ENCODE data around the gene PNMA1. TPM values are rescaled to one million over a fixed set of nuclear protein-coding genes. Genes with fewer than 3 reads are reported as not detected.

Gene PNMA1
- total and polyA plus RNA-seq, 11 donors: 7.4 to 32.3 (median 25.9) TPM

DNA sequence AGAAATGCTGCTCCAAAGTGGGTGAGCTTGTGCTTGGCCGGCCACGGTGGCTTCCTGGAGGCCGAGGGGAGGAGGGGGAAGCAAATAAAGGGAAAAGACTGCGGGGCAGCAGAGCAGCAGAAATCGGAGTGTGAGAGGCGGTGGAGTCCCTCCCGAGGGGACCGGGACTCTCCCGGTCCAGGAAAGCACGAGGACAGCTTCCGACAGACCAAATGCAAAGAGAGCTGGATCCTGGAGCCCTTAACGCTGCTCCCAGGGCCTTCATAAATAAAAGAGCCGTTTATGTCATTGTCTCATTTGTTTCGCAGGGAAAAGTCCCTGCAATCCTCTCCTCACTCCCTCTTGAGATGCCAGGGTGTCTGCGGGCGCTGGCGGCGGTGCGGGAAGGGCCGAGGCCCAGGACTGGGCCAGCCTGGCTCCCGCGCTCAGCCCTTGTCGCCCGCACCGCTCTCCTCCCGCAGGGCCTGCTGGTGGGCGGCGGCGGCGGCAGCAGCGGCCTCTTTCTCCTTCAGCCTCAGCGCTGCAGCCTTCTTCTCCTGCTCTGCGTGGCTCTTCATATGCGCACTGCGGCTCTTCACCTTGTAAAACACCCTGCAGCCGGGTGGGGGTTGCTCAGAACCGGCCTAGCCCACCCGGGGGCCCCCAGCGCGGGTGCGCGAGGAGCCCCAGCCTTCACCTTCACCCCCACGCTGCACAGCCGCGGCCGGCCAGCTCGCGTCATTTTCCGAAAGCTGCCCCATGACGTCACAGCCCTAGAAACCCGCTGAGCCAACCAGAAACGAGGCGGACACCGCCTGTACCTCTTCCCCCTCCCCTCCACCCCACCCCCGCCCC lies 4.5 kb upstream of the PNMA1 start:
- Histone ChIP-seq H3K4me1 (peaks cover 0 to 56% (median 17%) of the 10 kb centered on the region in 12 donors), H3K36me3 (peaks cover 0 to 86% (median 82%) of the 10 kb centered on the region in 9 donors), H3K27me3 (no peaks in the 10 kb centered on the region), H3K9me3 (no peaks in the 10 kb centered on the region), H3K27ac (peak overlapping the region; percentile 15 to 96 (median 75)), H3K4me3 (peak overlapping the region in 9 of 12 donors; percentile 15 to 55 (median 24))
- DNase-seq (peak in 2 of 5 donors; percentile 61 to 70), ATAC-seq (peak; percentile 14 to 51 (median 42))
- intact Hi-C loops (cut with DNase I): loop anchor here in 1 of 10 donors (10.0 kb wide), 1 partner anchor 74 kb away; the partner anchor contains the start of gene DNAL1
- TF ChIP-seq, protein P1, sequence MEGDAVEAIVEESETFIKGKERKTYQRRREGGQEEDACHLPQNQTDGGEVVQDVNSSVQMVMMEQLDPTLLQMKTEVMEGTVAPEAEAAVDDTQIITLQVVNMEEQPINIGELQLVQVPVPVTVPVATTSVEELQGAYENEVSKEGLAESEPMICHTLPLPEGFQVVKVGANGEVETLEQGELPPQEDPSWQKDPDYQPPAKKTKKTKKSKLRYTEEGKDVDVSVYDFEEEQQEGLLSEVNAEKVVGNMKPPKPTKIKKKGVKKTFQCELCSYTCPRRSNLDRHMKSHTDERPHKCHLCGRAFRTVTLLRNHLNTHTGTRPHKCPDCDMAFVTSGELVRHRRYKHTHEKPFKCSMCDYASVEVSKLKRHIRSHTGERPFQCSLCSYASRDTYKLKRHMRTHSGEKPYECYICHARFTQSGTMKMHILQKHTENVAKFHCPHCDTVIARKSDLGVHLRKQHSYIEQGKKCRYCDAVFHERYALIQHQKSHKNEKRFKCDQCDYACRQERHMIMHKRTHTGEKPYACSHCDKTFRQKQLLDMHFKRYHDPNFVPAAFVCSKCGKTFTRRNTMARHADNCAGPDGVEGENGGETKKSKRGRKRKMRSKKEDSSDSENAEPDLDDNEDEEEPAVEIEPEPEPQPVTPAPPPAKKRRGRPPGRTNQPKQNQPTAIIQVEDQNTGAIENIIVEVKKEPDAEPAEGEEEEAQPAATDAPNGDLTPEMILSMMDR (IDR thresholded peaks at IDR 0.05): no peak
- TF ChIP-seq POLR2A (IDR thresholded peaks at IDR 0.05): no peak
- WGBS, 4 donors: 54 to 72% (median 57%) methylated on average over 53 to 55 of the region's 55 CpGs

DNA sequence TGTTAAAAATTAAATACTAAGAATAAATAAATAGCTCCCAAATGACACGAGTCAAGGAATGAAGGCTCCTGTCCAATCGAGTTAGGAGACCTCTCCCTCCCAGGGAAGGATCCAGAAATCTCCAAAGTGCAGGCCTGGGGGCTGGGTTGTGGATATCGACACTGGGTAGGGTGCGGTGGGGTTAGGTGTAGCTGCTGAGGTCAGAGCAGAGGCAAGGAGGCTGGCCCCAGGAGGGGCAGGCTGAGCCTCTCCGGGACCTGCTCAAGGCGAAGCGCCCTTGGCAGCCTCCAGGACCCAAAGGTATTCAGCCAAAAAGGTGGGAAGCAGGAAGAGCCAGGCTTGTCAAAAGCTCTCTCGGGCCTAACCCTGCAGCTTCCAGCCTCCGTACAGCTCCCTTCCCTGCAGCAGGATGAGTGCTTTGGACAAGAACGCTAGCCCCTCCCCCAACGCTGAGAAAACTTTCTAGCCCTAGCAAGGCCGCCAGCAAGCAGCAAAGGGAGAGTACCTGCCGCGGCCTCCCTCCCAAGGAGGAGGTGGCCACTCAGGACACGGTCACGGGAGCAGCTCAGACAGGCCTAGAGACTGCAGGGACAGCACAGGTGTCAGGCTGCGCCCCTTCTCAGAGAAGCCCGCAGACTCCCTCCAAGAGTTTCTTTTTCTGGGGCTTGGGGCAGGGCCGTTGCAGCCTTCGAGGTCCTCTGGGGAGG lies 3.7 kb upstream of the PNMA1 start:
- TF ChIP-seq, protein P1 (IDR thresholded peaks at IDR 0.05): no peak
- no peak for TF ChIP-seq POLR2A (IDR thresholded peaks at IDR 0.05)
- Histone ChIP-seq H3K4me3 (peak overlapping the region in 8 of 12 donors; percentile 15 to 55 (median 32)), H3K9me3 (no peaks in the 10 kb centered on the region), H3K27me3 (no peaks in the 10 kb centered on the region), H3K36me3 (peaks cover 0 to 78% (median 74%) of the 10 kb centered on the region in 9 donors), H3K27ac (peak overlapping the region; percentile 15 to 96 (median 75)), H3K4me1 (peaks cover 0 to 53% (median 12%) of the 10 kb centered on the region in 12 donors)
- DNase-seq (peak in 3 of 5 donors; percentile 41 to 62 (median 62)), ATAC-seq (peak in 2 of 4 donors; percentile 2 to 7)
- intact Hi-C loops (cut with DNase I): loop anchor here in 1 of 10 donors (10.0 kb wide), 1 partner anchor 73 kb away; the partner anchor contains the start of gene DNAL1
- 56 to 66% (median 58%) methylated on average over 13 to 20 of the region's 20 CpGs for WGBS, 4 donors

DNA sequence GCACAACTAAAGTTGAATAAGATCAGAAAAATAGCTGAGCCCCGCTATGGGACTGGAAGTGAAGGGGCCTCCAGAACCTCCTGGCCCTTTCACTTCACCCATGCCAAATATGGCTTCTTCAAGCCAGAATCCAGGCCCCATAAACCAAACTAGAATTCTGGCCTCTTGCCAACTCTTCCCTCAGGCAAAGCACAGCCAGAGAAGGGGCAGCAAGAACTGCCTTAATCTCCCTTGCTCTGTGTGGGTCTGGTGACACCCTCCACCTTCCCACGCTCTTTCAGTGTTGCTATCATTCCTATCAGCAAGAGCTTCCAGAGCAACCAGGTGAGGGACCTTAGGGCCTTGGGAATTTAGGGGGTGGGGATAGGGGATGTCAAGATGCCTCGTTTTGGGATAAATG lies 3.1 kb upstream of the PNMA1 start:
- WGBS, 4 donors: 70 to 79% (median 72%) methylated on average over 3 of the region's 3 CpGs
- Histone ChIP-seq H3K4me3 (peak overlapping the region in 3 of 12 donors; percentile 45 to 55 (median 48)), H3K27ac (peak overlapping the region in 10 of 12 donors; percentile 17 to 96 (median 78)), H3K27me3 (no peaks in the 10 kb centered on the region), H3K36me3 (peaks cover 0 to 72% (median 68%) of the 10 kb centered on the region in 9 donors), H3K4me1 (peaks cover 0 to 56% (median 17%) of the 10 kb centered on the region in 12 donors), H3K9me3 (no peaks in the 10 kb centered on the region)
- no peak for DNase-seq
- TF ChIP-seq, protein P1 (IDR thresholded peaks at IDR 0.05): no peak
- TF ChIP-seq POLR2A (IDR thresholded peaks at IDR 0.05): no peak
- ATAC-seq: no peak
- intact Hi-C loops (cut with DNase I): loop anchor here in 1 of 10 donors (10.0 kb wide), 1 partner anchor 72 kb away; the partner anchor contains the start of gene DNAL1

Measured in heart left ventricle (tissue), 16 donors.